HG03135 (cell line): ENCODE measurements around the gene SNX11.

Experiments used
- ATAC-seq: cut with Tn5 transposase; IDR thresholded peaks from one replicate; pipeline ENCODE4 v1.9.1; 2021; ENCODE audit warnings: mild to moderate bottlenecking, moderate library complexity; ENCODE audit not compliant: unreplicated experiment

Gene SNX11

GRCh38 chr17:48160177-48161081 lies 52.9 kb downstream of the SNX11 start:
- ATAC-seq: no peak

- ATAC-seq: no peak
These were observed 53.8 kb downstream of the SNX11 start for GRCh38 chr17:48161127-48161905.

- no peak for ATAC-seq
These were observed 54.9 kb downstream of the SNX11 start for GRCh38 chr17:48162306-48162934.

GRCh38 chr17:48162946-48163506 lies 55.5 kb downstream of the SNX11 start:
- ATAC-seq: no peak

GRCh38 chr17:48163809-48164208 lies 56.2 kb downstream of the SNX11 start:
- no peak for ATAC-seq

- ATAC-seq: no peak
These were observed 62.4 kb downstream of the SNX11 start for GRCh38 chr17:48169926-48170325.
